ENCODE measurements around the gene CABLES2.

Gene CABLES2

DNA sequence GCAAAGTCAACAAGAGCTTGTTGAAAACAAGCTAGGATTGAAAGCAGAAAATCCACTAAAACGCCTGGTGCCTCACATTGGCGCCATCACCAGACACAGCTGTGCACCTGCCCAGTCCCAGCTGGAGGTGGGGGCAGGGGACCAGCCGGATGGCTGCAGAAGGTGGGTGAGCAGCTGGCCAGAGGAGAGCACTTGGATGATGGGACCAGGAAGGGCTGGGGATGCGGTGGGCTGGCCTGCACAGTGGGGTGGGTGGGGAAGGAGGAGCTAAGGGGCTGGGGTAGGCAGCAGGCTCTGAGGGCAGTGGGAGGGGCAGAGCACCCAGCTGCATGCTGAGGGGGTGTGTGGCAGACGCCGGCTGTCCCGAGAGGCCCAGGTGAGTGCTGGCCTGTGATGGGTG lies 7.1 kb downstream of the CABLES2 start:
- no peak for DNase-seq (ENCODE audit: extremely low read depth, low read depth)
- TF ChIP-seq CTCF (IDR thresholded peaks at IDR 0.05; ENCODE audit: low read depth, low read length) = no peak

DNA sequence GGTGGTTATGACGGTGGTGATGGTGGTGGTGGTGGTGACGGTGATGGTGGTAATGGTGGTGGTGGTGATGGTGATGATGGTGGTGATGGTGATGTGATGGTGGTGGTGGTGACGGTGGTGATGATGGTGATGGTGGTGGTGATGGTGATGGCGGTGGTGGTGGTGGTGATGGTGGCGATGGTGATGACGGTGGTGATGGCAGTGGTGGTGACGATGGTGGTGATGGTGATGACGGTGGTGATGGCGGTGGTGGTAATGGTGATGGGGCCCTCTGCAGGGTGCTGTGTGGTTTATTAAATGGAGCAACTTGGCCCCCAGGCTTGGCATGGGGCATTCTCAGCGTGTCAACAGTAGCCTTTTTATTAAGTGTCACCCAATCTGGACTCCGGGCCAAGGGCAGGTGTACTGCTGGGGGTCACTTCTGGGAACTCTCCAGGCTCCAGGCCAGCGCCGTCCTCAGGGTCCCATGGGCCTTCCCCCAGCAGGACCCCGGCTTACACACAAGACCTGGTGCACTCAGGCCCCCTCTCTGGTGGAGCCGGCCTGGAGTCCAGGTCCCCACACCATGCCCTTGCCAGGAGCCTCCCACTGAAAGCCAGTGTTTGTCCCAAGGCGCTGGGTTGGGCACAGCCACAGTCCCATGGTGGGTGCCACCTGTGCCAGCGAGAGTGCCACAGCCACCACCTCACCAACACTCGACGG lies 8.8 kb downstream of the CABLES2 start:
- no peak for DNase-seq (ENCODE audit: extremely low read depth, low read depth)
- TF ChIP-seq CTCF (IDR thresholded peaks at IDR 0.05; ENCODE audit: low read depth, low read length) = no peak

DNA sequence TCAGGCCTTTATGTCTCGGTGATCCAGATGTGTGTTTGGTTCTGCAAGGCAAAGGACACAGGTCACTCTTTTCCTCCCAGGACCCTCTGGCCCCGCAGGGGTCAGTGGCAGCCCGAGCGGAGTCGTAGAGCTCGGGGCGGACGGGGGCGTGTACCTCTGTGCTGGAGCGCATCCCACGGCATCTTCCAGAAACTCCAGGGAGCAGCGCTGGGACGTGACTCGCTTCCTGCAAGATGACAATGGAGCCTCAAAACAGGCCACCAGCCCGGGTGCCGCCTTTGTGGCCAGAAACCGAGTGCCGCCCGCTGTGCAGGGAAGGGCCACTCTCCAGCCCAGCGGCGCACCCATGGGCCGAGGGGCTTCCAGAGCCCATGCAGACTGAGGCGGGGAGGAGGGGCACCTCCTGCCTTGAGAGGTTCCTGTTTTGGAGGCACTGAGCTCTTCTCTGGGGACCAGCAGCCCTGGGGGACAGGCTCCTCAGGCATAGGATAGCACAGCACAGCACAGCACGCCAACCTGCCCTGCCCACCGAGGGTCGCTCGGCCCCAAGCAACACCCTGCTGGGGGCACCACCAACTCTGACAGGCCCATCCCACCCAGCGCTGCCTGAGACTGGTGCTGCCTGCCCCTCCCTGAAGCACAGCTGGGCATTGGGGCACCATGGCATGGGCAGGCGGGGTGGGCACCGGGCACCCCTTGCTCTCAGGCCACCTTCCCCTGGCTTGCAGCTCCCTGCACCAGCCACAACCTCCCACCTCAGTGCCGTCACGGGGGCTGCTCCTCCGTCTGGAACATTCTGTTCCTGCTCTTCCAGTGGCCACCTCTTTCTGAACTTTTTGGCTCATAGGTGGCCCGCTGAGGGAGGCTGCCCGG lies 10.5 kb downstream of the CABLES2 start:
- no peak for DNase-seq (ENCODE audit: extremely low read depth, low read depth)
- no peak for TF ChIP-seq CTCF (IDR thresholded peaks at IDR 0.05; ENCODE audit: low read depth, low read length)

DNA sequence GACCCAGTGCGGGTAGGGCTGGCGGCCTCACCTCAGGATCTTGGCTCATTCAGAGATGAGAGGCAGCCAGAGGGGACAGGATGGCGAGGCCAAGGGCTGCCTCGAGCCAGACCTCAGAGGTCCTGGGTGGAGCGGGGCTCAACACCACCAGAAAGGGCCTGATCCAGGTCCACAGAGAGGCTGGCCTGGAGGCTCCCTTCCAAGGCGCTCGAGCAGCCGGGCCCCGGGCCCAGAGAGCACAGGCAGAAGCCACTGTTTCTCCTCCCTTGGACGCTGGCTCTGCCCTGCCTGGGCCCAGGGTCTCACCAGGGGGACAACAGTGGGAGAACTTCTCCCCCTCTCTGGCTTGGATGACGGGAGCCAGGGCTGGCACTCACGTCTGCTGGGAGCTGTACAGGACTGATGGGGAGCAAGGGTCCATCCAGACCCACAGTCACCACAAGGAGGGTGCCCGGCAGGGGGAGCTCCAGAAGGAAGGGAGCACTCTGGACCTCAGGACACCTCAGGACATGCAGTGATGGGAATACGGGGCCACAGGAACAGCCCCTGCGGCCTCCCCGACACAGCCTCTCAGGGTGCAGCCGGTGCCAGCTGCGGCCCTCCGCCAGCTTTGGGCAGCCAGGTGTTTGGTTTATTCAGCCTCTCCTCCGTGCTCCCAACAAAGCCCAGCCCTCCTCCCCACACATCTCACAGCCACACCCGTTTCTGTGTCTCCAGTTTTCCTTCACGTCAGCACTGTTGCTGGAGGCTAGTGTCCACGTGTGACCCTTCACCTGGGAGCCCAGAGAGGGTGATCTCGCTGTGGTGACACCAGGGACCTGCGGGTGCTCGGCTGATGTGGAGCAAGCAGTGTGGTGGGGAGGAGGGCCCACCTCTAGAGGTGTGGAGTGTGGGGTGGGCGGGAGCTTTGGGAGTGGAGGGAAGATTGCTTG lies 11.5 kb downstream of the CABLES2 start:
- TF ChIP-seq CTCF (IDR thresholded peaks at IDR 0.05; ENCODE audit: low read depth, low read length) = no peak; the same call in none of the 2 replicates
- no peak for DNase-seq (ENCODE audit: extremely low read depth, low read depth)

GRCh38 chr20:62394248-62395245 lies 12.5 kb downstream of the CABLES2 start:
- no peak for DNase-seq (ENCODE audit: extremely low read depth, low read depth)
- TF ChIP-seq CTCF (IDR thresholded peaks at IDR 0.05; ENCODE audit: low read depth, low read length) = no peak

DNA sequence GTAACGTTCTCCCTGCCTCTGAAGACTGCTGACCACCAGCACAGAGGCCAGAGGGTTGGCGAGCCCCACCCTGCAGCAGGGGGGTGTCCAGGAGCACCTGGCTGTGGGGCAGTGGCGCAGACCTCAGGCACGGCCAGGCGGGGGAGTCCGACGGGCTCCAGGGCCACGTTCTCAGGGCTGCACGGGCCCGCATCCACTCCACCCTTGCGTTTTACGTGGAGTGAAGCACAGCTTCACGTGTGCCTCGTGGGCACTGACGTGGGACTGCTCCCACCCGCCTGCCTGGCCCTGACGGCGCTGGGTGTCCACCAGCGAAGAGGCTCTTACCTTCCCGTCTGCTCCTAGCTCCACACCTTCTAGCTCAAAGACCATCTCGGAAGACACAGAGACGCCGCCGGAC lies 13.3 kb downstream of the CABLES2 start:
- no peak for TF ChIP-seq CTCF (IDR thresholded peaks at IDR 0.05; ENCODE audit: low read depth, low read length)
- no peak for DNase-seq (ENCODE audit: extremely low read depth, low read depth)

Measured in AG09319 (cell line).